GM18526 (cell line): ENCODE measurements around the gene MAP3K20.

Source experiments
- POLR2A ChIP-seq: IDR thresholded peaks from 3 replicates; pipeline ENCODE4 v1.6.1; 2011; ENCODE audit not compliant: insufficient read length; ENCODE audit errors: extremely low read depth

The MAP3K20 gene

GRCh38 chr2:173192071-173192470 is 116.4 kb downstream of the MAP3K20 start:
- no peak for TF ChIP-seq POLR2A

- TF ChIP-seq POLR2A = no peak
Observed at GRCh38 chr2:173193925-173194324, 118.3 kb downstream of the MAP3K20 start.

GRCh38 chr2:173195100-173195499 is 119.5 kb downstream of the MAP3K20 start:
- no peak for TF ChIP-seq POLR2A

- no peak for TF ChIP-seq POLR2A
Observed at GRCh38 chr2:173196080-173196479, 120.4 kb downstream of the MAP3K20 start.

GRCh38 chr2:173196638-173197037 is 121.0 kb downstream of the MAP3K20 start:
- TF ChIP-seq POLR2A = no peak

GRCh38 chr2:173198327-173198726 is 122.7 kb downstream of the MAP3K20 start:
- TF ChIP-seq POLR2A = no peak

- no peak for TF ChIP-seq POLR2A
Observed at GRCh38 chr2:173199294-173199693, 123.6 kb downstream of the MAP3K20 start.

- TF ChIP-seq POLR2A = no peak
Observed at GRCh38 chr2:173202570-173202969, 126.9 kb downstream of the MAP3K20 start.

- TF ChIP-seq POLR2A = no peak
Observed at GRCh38 chr2:173204316-173204715, 128.7 kb downstream of the MAP3K20 start.

GRCh38 chr2:173205375-173205774 is 129.7 kb downstream of the MAP3K20 start:
- no peak for TF ChIP-seq POLR2A

- TF ChIP-seq POLR2A = no peak
Observed at GRCh38 chr2:173210270-173211196, 134.9 kb downstream of the MAP3K20 start.

- TF ChIP-seq POLR2A = no peak
Observed at GRCh38 chr2:173213181-173213580, 137.5 kb downstream of the MAP3K20 start.

- TF ChIP-seq POLR2A = no peak
Observed at GRCh38 chr2:173214213-173214612, 138.6 kb downstream of the MAP3K20 start.

GRCh38 chr2:173215316-173215715 is 139.7 kb downstream of the MAP3K20 start:
- TF ChIP-seq POLR2A = no peak

GRCh38 chr2:173216051-173216450 is 140.4 kb downstream of the MAP3K20 start:
- TF ChIP-seq POLR2A = no peak

- no peak for TF ChIP-seq POLR2A
Observed at GRCh38 chr2:173216668-173217067, 141.0 kb downstream of the MAP3K20 start.

- TF ChIP-seq POLR2A = no peak
Observed at GRCh38 chr2:173217116-173217840, 141.6 kb downstream of the MAP3K20 start.
